Heart left ventricle (tissue), 16 donors: Measurements from ENCODE around the gene COL23A1. TPM values are rescaled to one million over a fixed set of nuclear protein-coding genes. Genes with fewer than 3 reads are reported as not detected.
A peak's percentile ranks its signal among the peaks of the same experiment; 100 is the strongest.

Experiments used
- ATAC-seq, 4 donors: fragments of 200-7000 bp; cut with Tn5 transposase; one replicate each; pipeline ENCODE4 v1.9.1; 2020 to 2022; ENCODE audit warnings: moderate library complexity in 4 of 4, mild to moderate bottlenecking in 3 of 4, moderate number of reproducible peaks in 1 of 4
- DNase-seq, 5 donors: peaks; one replicate each; pipeline ENCODE4 v3.0.0-alpha.2; 2020
- H3K27ac ChIP-seq, 12 donors: fragments of 200-600 bp; sonication (generic) in 4 of 12; one replicate each; pipeline versions ENCODE4 v1.5.0 to v1.8.0; 2016 to 2022; ENCODE audit warnings: mild to moderate bottlenecking in 2 of 12
- H3K27me3 ChIP-seq, 9 donors: fragments of 200-600 bp; sonication (generic) in 2 of 9; one replicate each; pipeline versions ENCODE4 v1.5.1 to v1.8.0; 2016 to 2022; ENCODE audit warnings: mild to moderate bottlenecking in 3 of 9
- H3K36me3 ChIP-seq, 9 donors: fragments of 200-600 bp; sonication (generic) in 2 of 9; one replicate each; pipeline versions ENCODE4 v1.5.0 to v1.8.0; 2018 to 2022; ENCODE audit warnings: mild to moderate bottlenecking in 2 of 9
- H3K4me1 ChIP-seq, 12 donors: fragments of 200-600 bp; sonication (generic) in 4 of 12; one replicate each; pipeline versions ENCODE4 v1.5.0 to v1.8.0; 2016 to 2022; ENCODE audit warnings: mild to moderate bottlenecking in 3 of 12
- H3K4me3 ChIP-seq, 12 donors: fragments of 200-600 bp; sonication (generic) in 4 of 12; one replicate each; pipeline versions ENCODE4 v1.5.0 to v1.8.0; 2017 to 2022; ENCODE audit warnings: mild to moderate bottlenecking in 9 of 12, moderate library complexity in 4 of 12
- H3K9me3 ChIP-seq, 12 donors: fragments of 200-600 bp; sonication (generic) in 4 of 12; one replicate each; pipeline versions ENCODE4 v1.5.0 to v1.8.0; 2016 to 2022; ENCODE audit warnings: mild to moderate bottlenecking in 1 of 12
- POLR2A ChIP-seq, 2 donors: fragments of 450-650 bp; IDR thresholded peaks; one replicate each; pipeline ENCODE4 v1.6.1; 2017; ENCODE audit warnings: antibody characterized with exemption in 2 of 2, mild to moderate bottlenecking in 2 of 2, moderate library complexity in 2 of 2
- WGBS, 4 donors: extraction: QIAGEN DNeasy Blood & Tissue Kit in 2 of 4; methylation state at CpG; one replicate each; pipeline versions ENCODE4 v1.1.5 to v1.1.7; 2013 to 2018; 5-methylcytosine and 5-hydroxymethylcytosine counted together
- intact Hi-C, 10 donors: fragments of 100-400 bp; cut with DNase I; formaldehyde crosslinking; loops; one replicate each; pipeline versions ENCODE4 v1.11.1 to v1.14.2; 2022
- polyA plus RNA-seq, 2 donors: library from polyadenylated mRNA; stranded (reverse); fragments of 200-250 nt; gene quantifications; one replicate each; pipeline ENCODE4 v1.2.3, GENCODE V29; 2013
- total RNA-seq, 9 donors: library from RNA; depleted of rRNA in 2 of 9; stranded (reverse); fragments of >200 nt in 2 of 9; fragmentation: NEBNext Ultra II Directional in 3 of 9; extraction: Animal tissue kit (Norgen Biotek cat#: 25700) in 3 of 9; gene quantifications; one replicate each; pipeline versions ENCODE4 v1.1.0 to v1.2.4, GENCODE V29; 2016 to 2023
- TF ChIP-seq, protein P1 (sequence below), 12 donors: fragments of 200-600 bp; sonication (generic) in 4 of 12; IDR thresholded peaks; one replicate each; pipeline versions ENCODE4 v1.5.0 to v1.8.0; 2018 to 2022; ENCODE audit warnings: antibody characterized with exemption in 12 of 12, mild to moderate bottlenecking in 5 of 12
- donor health status: ischemic (EF 13 %, LVEDD 7.1; RV severe dilation, severe dysfunction).
- donor health status: healthy with polysubstance abuse.
- donor health status: DM: no; HTN: yes; CAD: no.
- donor health status: DM: no; HTN: no; CAD: no.
- donor health status: ischemic (EF 25% LVEDD 6.9; RV normal size, moderate dysfunction).
- donor health status: ischemic (EF 25% LVEDD 5.7; RV mildly dilated, moderate dysfunction).
- donor health status: healthy.
- donor health status: DM: yes; HTN: yes; CAD: no.
- donor health status: ischemic (EF 35%, LVEDD 5.7; RV mildly dilated, moderate dysfunction).
- donor health status: nonischemic (EF 11% LVEDD 7.7; RV severe dilation, severe dysfunction).
- donor health status: DM: yes; HTN: yes; CAD: no.
- donor health status: PGD.
- donor health status: ischemic (EF 29% LVEDD 5.4; RV normal size, mild dysfunction).
- donor health status: nonischemic (EF 23%, LVEDD 6.1; RV moderate dilation, normal function).

Gene COL23A1
- total and polyA plus RNA-seq, 11 donors, result 6.0 to 33.0 (median 18.8) TPM

DNA sequence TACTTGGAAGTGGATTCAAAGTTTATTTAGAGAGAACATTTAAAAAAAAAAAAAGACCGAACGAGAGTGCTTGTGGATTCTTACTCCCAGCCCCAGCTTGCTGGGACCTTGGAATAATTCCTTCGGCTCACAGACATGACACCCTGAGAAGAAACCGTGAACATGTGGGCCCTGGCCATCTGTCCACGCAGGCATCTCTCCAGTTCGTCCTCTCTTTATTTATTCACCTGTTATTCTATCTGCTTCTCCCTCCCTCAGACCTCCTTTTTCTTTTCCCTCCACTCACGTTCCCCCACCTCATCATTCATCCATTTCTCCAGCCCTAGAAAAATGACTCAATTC, 263.8 kb downstream of the COL23A1 start:
- no peaks in the 10 kb centered on the region for H3K36me3 ChIP-seq
- no peak for ATAC-seq
- WGBS, 4 donors, result 60 to 73% (median 65%) methylated on average over 7 of the region's 7 CpGs
- H3K9me3 ChIP-seq, result no peaks in the 10 kb centered on the region
- peak in 1 of 5 donors; percentile 20 for DNase-seq
- no peak overlapping the region for H3K4me3 ChIP-seq
- H3K4me1 ChIP-seq, result peaks cover 0 to 15% (median 10%) of the 10 kb centered on the region in 12 donors
- intact Hi-C loops, result loop anchor here in 1 of 10 donors (5.0 kb wide), 1 partner anchor 34 kb away; no protein-coding TSS in a partner anchor
- no peaks in the 10 kb centered on the region for H3K27me3 ChIP-seq
- TF ChIP-seq, protein P1, sequence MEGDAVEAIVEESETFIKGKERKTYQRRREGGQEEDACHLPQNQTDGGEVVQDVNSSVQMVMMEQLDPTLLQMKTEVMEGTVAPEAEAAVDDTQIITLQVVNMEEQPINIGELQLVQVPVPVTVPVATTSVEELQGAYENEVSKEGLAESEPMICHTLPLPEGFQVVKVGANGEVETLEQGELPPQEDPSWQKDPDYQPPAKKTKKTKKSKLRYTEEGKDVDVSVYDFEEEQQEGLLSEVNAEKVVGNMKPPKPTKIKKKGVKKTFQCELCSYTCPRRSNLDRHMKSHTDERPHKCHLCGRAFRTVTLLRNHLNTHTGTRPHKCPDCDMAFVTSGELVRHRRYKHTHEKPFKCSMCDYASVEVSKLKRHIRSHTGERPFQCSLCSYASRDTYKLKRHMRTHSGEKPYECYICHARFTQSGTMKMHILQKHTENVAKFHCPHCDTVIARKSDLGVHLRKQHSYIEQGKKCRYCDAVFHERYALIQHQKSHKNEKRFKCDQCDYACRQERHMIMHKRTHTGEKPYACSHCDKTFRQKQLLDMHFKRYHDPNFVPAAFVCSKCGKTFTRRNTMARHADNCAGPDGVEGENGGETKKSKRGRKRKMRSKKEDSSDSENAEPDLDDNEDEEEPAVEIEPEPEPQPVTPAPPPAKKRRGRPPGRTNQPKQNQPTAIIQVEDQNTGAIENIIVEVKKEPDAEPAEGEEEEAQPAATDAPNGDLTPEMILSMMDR (IDR thresholded peaks at IDR 0.05), result no peak
- TF ChIP-seq POLR2A (IDR thresholded peaks at IDR 0.05), result no peak
- peak overlapping the region in 4 of 12 donors; percentile 17 to 49 (median 34) for H3K27ac ChIP-seq

GRCh38 chr5:178325679-178326373, 264.4 kb downstream of the COL23A1 start:
- no peaks in the 10 kb centered on the region for H3K27me3 ChIP-seq
- 72 to 80% (median 75%) methylated on average over 17 to 20 of the region's 20 CpGs for WGBS, 4 donors
- H3K9me3 ChIP-seq, result no peaks in the 10 kb centered on the region
- peak overlapping the region in 3 of 12 donors; percentile 12 to 46 (median 22) for H3K27ac ChIP-seq
- DNase-seq, result peak in 3 of 5 donors; percentile 22 to 57 (median 49)
- no peak overlapping the region for H3K4me3 ChIP-seq
- H3K4me1 ChIP-seq, result peaks cover 0 to 10% (median 5%) of the 10 kb centered on the region in 12 donors
- intact Hi-C loops, result loop anchor here in 1 of 10 donors (5.0 kb wide), 1 partner anchor 34 kb away; no protein-coding TSS in a partner anchor
- no peak for TF ChIP-seq POLR2A (IDR thresholded peaks at IDR 0.05)
- TF ChIP-seq, protein P1 (IDR thresholded peaks at IDR 0.05), result no peak
- peak in 3 of 4 donors; percentile 11 to 63 (median 57) for ATAC-seq
- no peaks in the 10 kb centered on the region for H3K36me3 ChIP-seq

GRCh38 chr5:178325311-178325678, 264.9 kb downstream of the COL23A1 start:
- Histone ChIP-seq H3K4me3 (no peak overlapping the region), H3K27ac (no peak overlapping the region), H3K4me1 (peaks cover 0 to 6% (median under 1%) of the 10 kb centered on the region in 12 donors), H3K27me3 (no peaks in the 10 kb centered on the region), H3K9me3 (no peaks in the 10 kb centered on the region), H3K36me3 (no peaks in the 10 kb centered on the region)
- ATAC-seq (no peak), DNase-seq (no peak)
- 93 to 98% (median 96%) methylated on average over 6 of the region's 6 CpGs for WGBS, 4 donors
- no peak for TF ChIP-seq POLR2A (IDR thresholded peaks at IDR 0.05)
- TF ChIP-seq, protein P1 (IDR thresholded peaks at IDR 0.05), result no peak
- intact Hi-C loops, result loop anchor here in 1 of 10 donors (5.0 kb wide), 1 partner anchor 33 kb away; no protein-coding TSS in a partner anchor

DNA sequence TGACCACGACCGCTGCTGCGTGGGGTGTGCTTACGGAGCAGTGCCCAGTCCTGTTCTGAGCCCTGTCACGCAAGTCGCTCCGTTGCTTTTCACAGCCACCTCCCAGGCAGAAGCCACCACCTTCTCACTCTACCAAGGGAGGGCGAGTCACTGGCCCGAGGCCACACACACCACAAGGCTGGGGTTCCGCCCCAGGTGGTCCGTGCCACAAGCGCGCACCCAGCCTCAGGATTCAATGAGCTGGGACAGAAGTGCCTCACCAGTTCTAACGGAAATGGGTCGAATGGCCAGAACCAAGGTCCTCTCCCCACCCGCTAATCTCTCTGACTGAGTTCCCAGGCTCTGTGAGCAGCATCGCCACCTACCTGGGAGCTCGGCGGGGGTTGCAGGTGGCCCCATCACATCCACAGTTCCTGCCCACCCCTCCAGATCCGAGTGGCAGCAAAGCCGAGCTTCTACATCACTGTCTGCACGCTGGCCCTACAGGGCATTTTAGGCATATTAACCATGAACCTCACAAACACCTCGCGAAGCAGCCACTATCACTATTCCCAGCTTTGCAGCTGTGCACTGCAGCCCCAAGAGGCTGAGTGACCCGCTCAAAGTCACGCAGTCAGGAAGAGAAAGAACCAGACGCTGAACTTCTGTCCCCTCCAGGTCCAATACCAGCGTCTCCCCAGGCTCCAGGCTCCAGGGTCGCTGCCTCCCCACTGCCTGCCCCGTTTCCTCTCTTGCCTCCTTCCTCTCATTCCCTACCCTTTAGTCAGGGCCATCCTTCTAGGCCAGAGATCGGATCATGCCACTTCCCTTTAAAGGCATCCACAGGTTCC, 265.5 kb downstream of the COL23A1 start:
- Histone ChIP-seq H3K4me3 (no peak overlapping the region), H3K27me3 (no peaks in the 10 kb centered on the region), H3K36me3 (no peaks in the 10 kb centered on the region), H3K9me3 (no peaks in the 10 kb centered on the region), H3K27ac (no peak overlapping the region), H3K4me1 (peaks cover 0 to 6% (median 0%) of the 10 kb centered on the region in 12 donors)
- ATAC-seq (no peak), DNase-seq (peak in 1 of 5 donors; percentile 9)
- intact Hi-C loops, result loop anchor here in 1 of 10 donors (5.0 kb wide), 1 partner anchor 32 kb away; no protein-coding TSS in a partner anchor
- TF ChIP-seq POLR2A (IDR thresholded peaks at IDR 0.05), result no peak
- TF ChIP-seq, protein P1 (IDR thresholded peaks at IDR 0.05), result no peak
- 77 to 84% (median 81%) methylated on average over 29 to 31 of the region's 31 CpGs for WGBS, 4 donors
